Endothelial cell of umbilical vein (primary cell): Measurements from ENCODE around the gene UGGT2.

Experiments used
- CTCF ChIP-seq, 2 donors: IDR thresholded peaks; 1 replicate in 1 of 2; 2 replicates in 1 of 2; pipeline ENCODE4 v1.5.1; 2011; ENCODE audit warnings: low read length in 2 of 2, mild to moderate bottlenecking in 2 of 2, moderate library complexity in 2 of 2, control low read depth in 1 of 2, inconsistent platforms in 1 of 2, low read depth in 1 of 2; ENCODE audit not compliant: insufficient read depth in 1 of 2; ENCODE audit errors: extremely low read depth in 1 of 2
- EZH2 ChIP-seq: IDR thresholded peaks from 2 replicates; pipeline ENCODE4 v1.6.1; 2012; ENCODE audit warnings: borderline replicate concordance, low read depth, mild to moderate bottlenecking, moderate library complexity, low read length, inconsistent platforms; ENCODE audit not compliant: severe bottlenecking
- FOS ChIP-seq: IDR thresholded peaks from 2 replicates; pipeline ENCODE4 v1.6.1; 2011; ENCODE audit warnings: mild to moderate bottlenecking, low read length, moderate library complexity, borderline replicate concordance; ENCODE audit not compliant: insufficient read depth
- GATA2 ChIP-seq: IDR thresholded peaks from 2 replicates; pipeline ENCODE4 v1.7.0; 2011; ENCODE audit warnings: low read depth, mild to moderate bottlenecking, moderate library complexity, mixed read lengths, low read length; ENCODE audit not compliant: insufficient read length, insufficient read depth
- POLR2A ChIP-seq: IDR thresholded peaks from 2 replicates; pipeline ENCODE4 v1.6.1; 2012; ENCODE audit warnings: low read depth, mild to moderate bottlenecking, control low read depth, low read length
- POLR2AphosphoS5 ChIP-seq: IDR thresholded peaks from 2 replicates; pipeline ENCODE4 v1.6.1; 2012; ENCODE audit warnings: low read depth, mild to moderate bottlenecking, control low read depth, low read length, moderate library complexity; ENCODE audit not compliant: insufficient read depth

GRCh38 chr13:95948656-95949055, 104.5 kb downstream of the UGGT2 start:
- TF ChIP-seq CTCF (IDR thresholded peaks at IDR 0.05; ENCODE audit: extremely low read depth in 1 of 2, insufficient read depth in 1 of 2, low read depth in 1 of 2, low read length in 2 of 2) = no peak
- TF ChIP-seq POLR2A = no peak
- TF ChIP-seq EZH2 = no peak
- no peak for TF ChIP-seq POLR2AphosphoS5
- no peak for TF ChIP-seq FOS
- TF ChIP-seq GATA2 = no peak
